DOHH2 (cell line): ENCODE data around the gene BEX2.

Experiments
- H3F3A ChIP-seq: fragments of 200-600 bp; sonication (generic), shearing (Covaris generic); 2 replicates; pipeline ENCODE4 v1.6.0; 2016; ENCODE audit warnings: antibody characterized with exemption, mild to moderate bottlenecking; ENCODE audit not compliant: control insufficient read depth, insufficient read depth
- H3K27ac ChIP-seq: fragments of 200-600 bp; sonication (generic); 2 replicates; pipeline ENCODE4 v1.5.1; 2014; ENCODE audit warnings: low read depth, mild to moderate bottlenecking, low read length, moderate library complexity
- H3K27me3 ChIP-seq: fragments of 200-600 bp; sonication (generic); 2 replicates; pipeline ENCODE4 v1.6.1; 2014; ENCODE audit warnings: mild to moderate bottlenecking, low read length, mixed read lengths; ENCODE audit not compliant: control insufficient read depth
- H3K36me3 ChIP-seq: fragments of 200-600 bp; sonication (generic); 2 replicates; pipeline ENCODE4 v1.6.1; 2014; ENCODE audit warnings: mild to moderate bottlenecking, low read length, moderate library complexity, mixed read lengths; ENCODE audit not compliant: control insufficient read depth
- H3K4me1 ChIP-seq: fragments of 200-600 bp; sonication (generic); 2 replicates; pipeline ENCODE4 v1.6.1; 2014; ENCODE audit warnings: mild to moderate bottlenecking, low read length, mixed read lengths; ENCODE audit not compliant: control insufficient read depth
- H3K4me2 ChIP-seq: fragments of 200-600 bp; sonication (generic); 2 replicates; pipeline ENCODE4 v1.6.0; 2014; ENCODE audit warnings: mild to moderate bottlenecking, low read length, moderate library complexity
- H3K4me3 ChIP-seq: fragments of 200-600 bp; sonication (generic); 2 replicates; pipeline ENCODE4 v1.5.1; 2014; ENCODE audit warnings: mild to moderate bottlenecking, low read length, mixed read lengths
- H3K79me2 ChIP-seq: fragments of 200-600 bp; sonication (generic); 2 replicates; pipeline ENCODE4 v1.6.1; 2014; ENCODE audit warnings: mild to moderate bottlenecking, low read length, mixed read lengths; ENCODE audit not compliant: control insufficient read depth
- H3K9me2 ChIP-seq: fragments of 200-600 bp; sonication (generic); replicated peaks from 2 replicates; pipeline ENCODE4 v1.6.1; 2014; ENCODE audit warnings: mild to moderate bottlenecking, low read length, mixed read lengths; ENCODE audit not compliant: control insufficient read depth
- H3K9me3 ChIP-seq: fragments of 200-600 bp; sonication (generic); 2 replicates; pipeline ENCODE4 v1.6.1; 2014; ENCODE audit warnings: antibody characterized with exemption, low read length, mixed read lengths; ENCODE audit not compliant: control insufficient read depth, insufficient read depth
- H4K20me1 ChIP-seq: fragments of 200-600 bp; sonication (generic); 2 replicates; pipeline ENCODE4 v1.6.0; 2014; ENCODE audit warnings: low read depth, mild to moderate bottlenecking, antibody characterized with exemption, low read length, moderate library complexity; ENCODE audit not compliant: control insufficient read depth, insufficient read depth
- EZH2phosphoT487 ChIP-seq: fragments of 200-600 bp; sonication (generic); IDR thresholded peaks from 2 replicates; pipeline ENCODE4 v1.6.1; 2017; ENCODE audit warnings: borderline replicate concordance, mild to moderate bottlenecking, antibody characterized with exemption, low read length, moderate library complexity, mixed read lengths
- TF ChIP-seq, protein P1 (sequence below): fragments of 200-600 bp; sonication (generic); IDR thresholded peaks from one replicate; pipeline ENCODE4 v1.5.1; 2014; ENCODE audit warnings: antibody characterized with exemption, mild to moderate bottlenecking, low read depth, low read length; ENCODE audit not compliant: poor library complexity, severe bottlenecking

The BEX2 gene

DNA sequence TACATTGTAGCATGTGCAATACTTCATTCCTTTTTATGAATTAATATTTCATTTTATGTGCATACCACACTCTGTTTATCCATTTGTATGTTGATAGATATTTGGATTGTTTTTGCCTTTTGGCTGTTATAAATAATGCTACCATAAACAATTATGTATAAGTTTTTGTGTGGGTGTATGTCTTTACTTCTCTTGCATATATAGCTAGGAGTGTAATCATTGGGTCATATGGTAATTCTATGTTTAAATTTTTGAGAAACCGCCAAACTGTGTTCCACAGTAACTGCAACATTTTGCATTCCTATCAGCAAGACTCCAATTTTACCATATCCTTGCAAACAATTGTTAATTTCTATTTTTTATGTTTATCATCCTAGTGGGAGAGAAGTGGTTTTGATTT, 31.2 kb downstream of the BEX2 start:
- Histone ChIP-seq H3K4me3 (no peak overlapping the region), H3K79me2 (no peaks in the 10 kb centered on the region), H3F3A (no peaks in the 10 kb centered on the region), H3K4me2 (no peak overlapping the region), H4K20me1 (no peaks in the 10 kb centered on the region), H3K36me3 (no peaks in the 10 kb centered on the region), H3K4me1 (no peaks in the 10 kb centered on the region), H3K9me3 (no peaks in the 10 kb centered on the region), H3K9me2 (no peaks in the 10 kb centered on the region), H3K27ac (no peak overlapping the region), H3K27me3 (no peaks in the 10 kb centered on the region)
- TF ChIP-seq EZH2phosphoT487: no peak
- TF ChIP-seq, protein P1, sequence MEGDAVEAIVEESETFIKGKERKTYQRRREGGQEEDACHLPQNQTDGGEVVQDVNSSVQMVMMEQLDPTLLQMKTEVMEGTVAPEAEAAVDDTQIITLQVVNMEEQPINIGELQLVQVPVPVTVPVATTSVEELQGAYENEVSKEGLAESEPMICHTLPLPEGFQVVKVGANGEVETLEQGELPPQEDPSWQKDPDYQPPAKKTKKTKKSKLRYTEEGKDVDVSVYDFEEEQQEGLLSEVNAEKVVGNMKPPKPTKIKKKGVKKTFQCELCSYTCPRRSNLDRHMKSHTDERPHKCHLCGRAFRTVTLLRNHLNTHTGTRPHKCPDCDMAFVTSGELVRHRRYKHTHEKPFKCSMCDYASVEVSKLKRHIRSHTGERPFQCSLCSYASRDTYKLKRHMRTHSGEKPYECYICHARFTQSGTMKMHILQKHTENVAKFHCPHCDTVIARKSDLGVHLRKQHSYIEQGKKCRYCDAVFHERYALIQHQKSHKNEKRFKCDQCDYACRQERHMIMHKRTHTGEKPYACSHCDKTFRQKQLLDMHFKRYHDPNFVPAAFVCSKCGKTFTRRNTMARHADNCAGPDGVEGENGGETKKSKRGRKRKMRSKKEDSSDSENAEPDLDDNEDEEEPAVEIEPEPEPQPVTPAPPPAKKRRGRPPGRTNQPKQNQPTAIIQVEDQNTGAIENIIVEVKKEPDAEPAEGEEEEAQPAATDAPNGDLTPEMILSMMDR: no peak

DNA sequence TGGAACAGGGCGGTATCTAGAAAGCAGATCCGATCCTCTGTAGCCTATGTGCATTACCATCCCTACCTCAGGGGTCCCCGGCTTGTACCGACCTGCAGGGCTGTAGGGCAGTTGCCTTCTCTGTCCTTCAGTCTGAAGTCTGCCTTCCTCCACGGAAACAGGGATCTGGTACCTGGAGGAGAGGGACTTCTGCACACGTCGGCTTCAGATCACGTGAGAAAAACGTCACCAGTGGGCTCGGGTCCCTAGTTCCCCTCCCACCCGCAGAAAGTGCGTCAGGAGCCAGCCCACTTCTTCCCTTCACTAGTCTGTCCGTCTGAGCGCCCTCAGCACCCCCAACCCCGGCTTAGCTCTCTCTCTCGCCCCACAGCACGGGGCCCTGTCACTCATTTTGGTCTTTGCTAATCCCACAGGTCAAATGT, 34.2 kb downstream of the BEX2 start, which contains the start of gene TCEAL5:
TSS of gene TCEAL5 (minus strand) at position 170 of the 422 bp plus-strand sequence. CDS start 2,187 bp downstream, outside the sequence.
- Histone ChIP-seq H4K20me1 (no peaks in the 10 kb centered on the region), H3K36me3 (no peaks in the 10 kb centered on the region), H3K9me3 (no peaks in the 10 kb centered on the region), H3K9me2 (no peaks in the 10 kb centered on the region), H3K79me2 (no peaks in the 10 kb centered on the region), H3K27me3 (no peaks in the 10 kb centered on the region), H3K4me2 (no peak within 1 kb of the TSS), H3F3A (no peaks in the 10 kb centered on the region), H3K27ac (no peak within 1 kb of the TSS), H3K4me1 (no peaks in the 10 kb centered on the region), H3K4me3 (no peak within 1 kb of the TSS)
- TF ChIP-seq EZH2phosphoT487: no peak
- TF ChIP-seq, protein P1: no peak

DNA sequence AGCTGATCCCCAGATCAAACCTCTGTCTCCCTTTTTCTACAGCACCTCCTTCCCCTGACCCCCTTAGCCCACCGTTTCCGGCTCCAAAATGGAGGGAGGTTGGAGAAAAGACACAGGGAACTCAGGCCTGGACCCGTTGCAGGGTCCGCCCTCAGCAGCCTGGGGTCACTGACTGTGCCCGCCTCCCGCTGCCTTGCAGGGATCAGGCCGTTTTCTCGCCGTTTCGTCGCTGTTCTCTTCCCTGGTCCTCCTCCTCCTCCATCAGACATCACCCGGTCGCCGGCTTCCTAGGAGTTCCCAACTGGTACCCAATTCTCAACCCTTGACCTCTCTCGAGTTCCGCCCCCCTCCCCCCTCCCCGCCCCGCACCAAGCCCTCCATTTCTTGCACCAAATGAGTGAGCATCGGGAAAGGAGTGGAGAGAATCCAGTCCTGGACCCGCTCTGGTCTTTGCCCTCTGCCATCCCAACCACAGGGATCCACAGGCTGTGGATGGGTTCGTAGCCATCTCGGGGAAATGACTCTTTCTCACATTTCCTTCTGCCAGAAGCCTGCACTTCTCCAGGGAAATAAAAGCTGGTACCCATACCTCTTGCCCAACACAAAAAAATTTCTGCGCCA, 34.7 kb downstream of the BEX2 start:
- Histone ChIP-seq H3F3A (no peaks in the 10 kb centered on the region), H3K79me2 (no peaks in the 10 kb centered on the region), H3K9me2 (no peaks in the 10 kb centered on the region), H3K36me3 (no peaks in the 10 kb centered on the region), H3K4me3 (no peak overlapping the region), H3K27ac (no peak overlapping the region), H3K9me3 (no peaks in the 10 kb centered on the region), H3K4me1 (no peaks in the 10 kb centered on the region), H3K27me3 (no peaks in the 10 kb centered on the region), H4K20me1 (no peaks in the 10 kb centered on the region), H3K4me2 (no peak overlapping the region)
- TF ChIP-seq, protein P1: no peak
- TF ChIP-seq EZH2phosphoT487: no peak
